Activated naive CD8-positive, alpha-beta T cell treated with anti-CD3 and anti-CD28 coated beads, Interleukin-2, amount 50 U/mL, for 16 hours (primary cell): ENCODE measurements around the gene FYCO1.

Experiments
- DNase-seq: peaks from one replicate; pipeline ENCODE4 v3.0.0-alpha.2; 2020; ENCODE audit warnings: low read depth, low spot score

The FYCO1 gene

DNA sequence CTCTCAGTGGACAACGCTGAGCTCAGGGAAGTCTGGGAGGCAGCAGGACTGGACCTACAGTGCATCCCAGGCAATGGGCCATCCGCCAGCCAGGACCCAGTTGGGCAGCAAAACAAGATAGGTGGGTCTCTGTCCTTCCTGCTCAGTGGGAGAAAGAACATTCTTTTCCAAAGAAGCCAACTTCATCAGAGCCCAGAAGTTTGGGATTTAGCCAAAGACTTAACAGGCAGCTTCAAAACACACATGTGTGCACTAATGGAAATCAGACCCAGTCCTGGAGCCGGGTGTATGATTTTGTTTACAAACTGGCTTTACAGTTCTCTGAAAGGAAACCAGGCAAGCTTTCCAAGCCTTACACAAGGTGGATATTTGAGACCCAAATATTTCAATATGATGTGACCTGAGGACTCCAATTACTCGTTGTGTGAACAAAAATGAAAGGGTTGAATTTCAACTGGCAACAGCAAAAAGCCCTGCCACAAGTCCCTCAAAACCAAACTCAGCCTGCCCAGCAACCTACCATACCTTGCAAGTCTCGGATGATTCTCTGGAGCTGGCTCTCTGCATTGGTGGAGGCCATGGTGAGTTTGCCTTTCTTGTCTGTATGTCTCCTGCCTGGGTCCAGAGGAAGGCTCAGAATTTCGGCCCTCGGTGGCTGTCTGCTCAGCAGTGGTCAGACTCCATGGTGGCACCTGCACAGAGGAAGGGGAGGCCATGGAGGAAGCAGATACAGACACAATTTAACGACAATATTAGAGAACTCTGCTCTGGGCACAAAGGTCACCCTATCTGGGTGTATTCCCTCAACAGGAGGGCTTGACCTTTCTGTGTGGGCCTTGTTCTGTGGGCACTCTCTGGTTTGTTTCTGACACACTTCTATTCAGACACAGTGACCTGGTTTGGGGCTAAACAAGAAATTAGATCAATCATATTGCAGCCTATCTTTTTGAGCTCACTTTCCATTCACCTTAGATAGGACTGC, 11.0 kb downstream of the FYCO1 start:
- no peak for DNase-seq

DNA sequence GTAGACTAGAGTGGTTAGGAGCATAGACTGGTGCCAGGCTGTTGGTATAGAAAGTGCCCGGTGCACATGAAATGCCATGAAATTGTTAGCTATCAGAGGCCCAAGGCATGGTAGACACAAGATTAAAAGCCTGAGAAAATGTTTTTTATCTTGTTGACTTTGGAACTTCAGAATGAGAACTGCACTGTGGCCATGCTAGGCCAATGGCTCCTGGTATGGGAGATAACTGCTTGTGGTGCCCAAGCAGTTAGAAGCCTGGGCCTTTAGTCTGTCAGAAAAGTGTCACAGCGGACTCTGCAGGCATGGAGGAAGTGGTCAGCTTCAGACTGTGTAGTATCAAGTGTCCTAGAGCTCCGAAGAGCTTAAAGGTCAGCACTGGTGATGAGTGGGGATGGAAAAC, 11.9 kb downstream of the FYCO1 start:
- no peak for DNase-seq

DNA sequence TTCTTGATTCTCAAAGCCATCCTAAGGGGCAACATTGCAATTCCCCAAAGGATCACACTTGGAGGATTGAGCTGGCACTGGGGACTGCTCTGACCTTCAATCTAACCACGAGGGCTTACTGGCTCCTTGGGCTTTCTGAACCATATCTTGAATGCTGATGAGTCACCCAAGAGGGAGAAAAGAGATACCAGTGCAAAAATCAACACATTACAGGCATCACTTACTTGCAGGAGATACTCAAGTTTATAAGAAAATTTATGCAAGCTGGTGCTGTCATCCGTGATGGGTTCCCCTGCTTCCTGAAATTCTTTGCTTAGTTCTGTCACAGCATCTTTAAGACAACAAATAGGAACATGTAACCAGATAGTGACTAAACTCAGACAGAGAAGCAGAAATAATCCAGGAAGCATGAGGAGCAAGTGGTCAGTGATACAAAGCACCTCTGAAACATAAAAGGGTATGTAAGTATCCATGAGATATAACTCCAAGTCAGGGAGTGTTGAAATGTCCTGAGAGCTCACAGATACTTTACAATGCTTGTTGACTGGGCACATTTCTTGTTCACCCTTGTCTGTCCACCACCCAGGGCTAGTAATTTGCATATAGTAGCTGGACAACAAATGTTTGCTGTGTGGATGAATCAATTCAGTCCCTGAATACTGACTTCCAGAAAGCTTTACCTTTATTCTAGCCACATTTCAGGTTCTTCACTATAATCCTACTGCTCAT, 14.1 kb downstream of the FYCO1 start:
- no peak for DNase-seq

DNA sequence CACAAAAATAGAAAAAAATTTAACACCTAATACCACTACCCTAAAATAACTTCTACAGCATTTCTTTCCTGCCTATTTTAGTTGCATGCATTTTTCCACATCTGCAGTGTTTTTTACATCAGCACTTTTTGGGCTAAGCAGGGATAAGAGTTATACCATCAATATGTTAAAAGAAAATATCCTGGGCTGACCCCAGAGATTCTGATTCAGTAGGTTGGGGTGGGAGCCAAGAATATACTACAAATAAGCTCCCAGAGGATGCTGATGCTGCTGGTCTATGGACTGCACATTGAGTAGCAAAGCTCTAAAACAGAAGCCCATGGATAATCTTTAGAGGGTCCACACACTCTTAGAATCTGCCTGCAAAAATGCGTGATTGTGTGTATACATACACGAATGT, 14.8 kb downstream of the FYCO1 start:
- DNase-seq: no peak

DNA sequence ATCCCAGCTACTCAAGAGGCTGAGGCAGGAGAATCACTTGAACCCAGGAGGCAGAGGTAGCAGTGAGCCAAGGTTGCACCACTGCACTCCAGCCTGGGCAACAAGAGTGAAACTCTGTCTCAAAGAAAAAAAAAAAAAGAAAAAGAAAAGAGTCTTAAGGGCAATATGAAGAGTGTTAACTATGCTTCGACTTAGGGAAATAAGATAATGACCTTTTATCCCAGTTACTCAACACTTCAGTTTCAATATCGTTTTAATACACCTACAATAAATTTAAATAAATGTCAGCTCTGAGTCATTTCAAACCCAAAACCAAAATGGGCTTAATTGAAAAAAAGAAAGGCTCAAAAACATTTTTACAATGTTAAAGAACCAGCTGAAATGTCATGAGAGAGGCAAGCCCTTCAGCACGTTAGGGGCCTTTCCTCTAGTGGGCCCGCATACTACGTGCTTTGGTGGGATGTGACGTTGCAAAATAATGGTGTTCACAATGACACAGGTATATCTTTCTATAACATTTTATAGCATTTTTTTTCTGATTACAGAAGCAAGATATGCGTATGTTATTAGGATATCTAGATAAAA, 15.3 kb downstream of the FYCO1 start:
- no peak for DNase-seq

DNA sequence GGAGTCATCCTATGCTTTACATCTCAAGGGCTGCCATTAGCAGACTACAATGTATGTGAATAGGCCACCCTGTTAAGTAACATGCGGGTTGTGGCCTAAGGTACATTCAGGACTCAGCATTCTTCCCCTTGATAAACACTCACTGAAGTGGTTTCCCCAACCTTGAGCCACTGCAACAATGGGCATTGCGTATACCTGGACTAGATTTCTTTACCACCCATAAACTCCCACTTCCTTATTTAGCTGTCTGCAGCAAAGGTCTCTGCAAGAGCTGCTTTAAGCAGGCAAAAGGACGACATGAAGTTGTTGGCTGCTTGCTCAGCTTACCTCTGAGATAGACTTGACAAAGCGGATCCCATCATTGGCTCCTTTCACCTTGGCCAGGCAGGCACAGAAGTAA, 16.2 kb downstream of the FYCO1 start:
- no peak for DNase-seq

DNA sequence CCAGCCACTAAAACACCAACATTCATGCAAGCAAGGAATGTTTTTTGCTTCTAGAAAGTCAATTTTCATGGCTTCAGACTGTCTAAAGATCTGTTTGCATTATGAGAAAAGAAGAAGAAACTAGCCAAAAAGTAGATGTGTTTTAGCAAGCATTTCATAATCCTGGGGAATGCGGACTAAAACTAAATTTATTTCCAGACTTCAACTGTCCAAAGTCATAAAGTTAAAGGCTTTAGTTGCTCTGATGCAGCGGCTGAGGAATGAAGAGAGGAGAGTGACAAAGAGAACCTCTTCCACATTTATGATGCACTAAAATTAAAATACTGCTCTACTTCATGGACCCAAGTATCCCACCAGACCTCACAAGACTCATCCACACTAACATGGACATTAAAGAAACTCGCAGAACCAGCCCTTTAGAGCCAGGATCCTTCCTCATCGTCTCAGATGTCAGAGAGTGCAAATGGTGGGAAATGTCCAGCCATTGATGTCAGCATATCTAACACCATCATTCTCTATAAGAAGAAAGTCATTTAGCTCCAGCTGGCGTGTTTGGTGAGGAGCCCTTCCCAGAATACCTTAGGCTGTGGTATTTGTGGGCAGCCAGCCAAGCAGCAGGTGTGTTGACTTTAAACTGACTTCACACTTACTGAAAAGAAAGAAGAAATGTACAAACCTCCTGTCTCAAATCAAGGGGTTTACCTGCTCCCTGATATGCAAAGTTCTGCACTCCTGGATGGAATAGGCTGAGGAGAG, 17.4 kb downstream of the FYCO1 start:
- no peak for DNase-seq

DNA sequence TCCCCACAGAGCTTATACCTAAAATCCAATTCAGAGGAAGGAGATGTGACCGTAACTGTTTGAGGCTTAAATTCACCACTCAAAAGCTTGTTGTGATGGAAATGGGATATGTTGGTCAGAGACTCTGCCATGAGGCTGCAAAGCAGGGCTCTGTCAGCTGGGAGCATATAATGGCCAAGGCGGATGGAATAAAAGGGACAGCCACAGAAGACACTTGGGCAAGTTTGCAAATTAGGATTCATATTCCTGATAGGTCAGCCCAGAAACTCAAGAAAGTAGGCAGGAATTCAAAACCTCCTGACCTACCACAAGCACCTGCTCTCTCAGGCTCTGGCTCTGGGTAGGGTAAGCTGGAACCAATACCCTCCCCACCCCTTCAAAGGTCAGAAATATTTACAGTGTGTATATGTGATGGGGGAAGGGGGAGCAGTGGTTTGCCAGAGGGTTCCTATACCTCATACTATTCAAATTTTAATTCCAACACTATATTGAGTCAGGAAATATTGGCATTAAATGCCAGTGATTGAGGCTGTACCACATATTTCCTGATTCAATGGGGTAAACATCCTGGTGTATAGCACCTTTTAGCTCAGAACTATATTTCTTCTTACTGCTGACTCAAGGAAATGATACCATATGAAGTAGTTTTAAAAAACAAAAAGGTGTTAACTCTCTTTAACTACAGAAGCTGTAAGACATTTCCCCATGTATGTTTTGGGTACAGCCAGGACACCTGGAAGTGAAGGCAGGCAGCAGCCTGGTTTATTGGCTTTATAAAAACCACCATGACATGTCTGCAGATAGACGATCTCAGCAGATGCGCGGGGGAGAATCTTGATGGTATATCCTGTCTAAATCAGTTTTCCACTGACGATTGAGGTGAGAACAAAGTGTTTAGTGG, 19.2 kb downstream of the FYCO1 start:
- no peak for DNase-seq

DNA sequence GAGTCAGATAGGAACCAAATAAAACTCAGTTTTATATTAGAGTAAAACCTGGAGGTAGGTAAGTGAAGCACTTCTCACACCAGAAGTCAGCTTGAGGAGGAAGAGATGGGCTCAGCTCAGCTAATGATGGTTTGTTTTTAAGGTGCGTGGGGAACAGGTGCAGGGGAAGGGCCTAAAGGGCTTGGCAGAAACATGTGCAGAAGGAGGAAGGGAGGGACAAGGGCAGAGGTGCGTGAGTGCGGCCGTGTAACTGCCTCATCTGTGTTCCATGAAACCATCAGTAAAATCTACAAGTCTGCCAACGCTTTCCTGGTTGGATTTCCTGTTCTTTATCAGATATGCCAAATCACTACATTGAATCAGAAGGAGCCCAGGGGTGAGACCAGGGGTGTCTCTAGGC, 19.9 kb downstream of the FYCO1 start:
- DNase-seq: no peak

DNA sequence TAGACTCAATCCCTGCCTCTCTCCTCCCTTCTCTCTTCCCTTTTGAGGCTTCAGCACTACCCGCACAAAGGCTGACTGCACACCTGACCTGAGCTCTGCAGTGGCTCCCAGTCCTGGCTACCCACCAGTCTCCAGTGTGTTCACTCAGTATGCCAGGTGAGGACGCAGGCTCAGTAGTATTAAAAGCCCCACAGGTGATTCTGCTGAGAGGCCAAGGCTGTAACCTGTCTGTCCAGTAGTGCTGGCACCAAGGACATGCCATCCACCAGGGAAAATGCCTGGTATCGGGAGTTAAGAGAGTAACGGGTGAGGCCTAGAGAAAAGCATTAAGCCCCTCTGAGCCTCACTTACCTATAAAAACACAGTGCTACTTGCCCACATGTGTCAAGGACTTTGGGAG, 20.9 kb downstream of the FYCO1 start:
- DNase-seq: no peak

DNA sequence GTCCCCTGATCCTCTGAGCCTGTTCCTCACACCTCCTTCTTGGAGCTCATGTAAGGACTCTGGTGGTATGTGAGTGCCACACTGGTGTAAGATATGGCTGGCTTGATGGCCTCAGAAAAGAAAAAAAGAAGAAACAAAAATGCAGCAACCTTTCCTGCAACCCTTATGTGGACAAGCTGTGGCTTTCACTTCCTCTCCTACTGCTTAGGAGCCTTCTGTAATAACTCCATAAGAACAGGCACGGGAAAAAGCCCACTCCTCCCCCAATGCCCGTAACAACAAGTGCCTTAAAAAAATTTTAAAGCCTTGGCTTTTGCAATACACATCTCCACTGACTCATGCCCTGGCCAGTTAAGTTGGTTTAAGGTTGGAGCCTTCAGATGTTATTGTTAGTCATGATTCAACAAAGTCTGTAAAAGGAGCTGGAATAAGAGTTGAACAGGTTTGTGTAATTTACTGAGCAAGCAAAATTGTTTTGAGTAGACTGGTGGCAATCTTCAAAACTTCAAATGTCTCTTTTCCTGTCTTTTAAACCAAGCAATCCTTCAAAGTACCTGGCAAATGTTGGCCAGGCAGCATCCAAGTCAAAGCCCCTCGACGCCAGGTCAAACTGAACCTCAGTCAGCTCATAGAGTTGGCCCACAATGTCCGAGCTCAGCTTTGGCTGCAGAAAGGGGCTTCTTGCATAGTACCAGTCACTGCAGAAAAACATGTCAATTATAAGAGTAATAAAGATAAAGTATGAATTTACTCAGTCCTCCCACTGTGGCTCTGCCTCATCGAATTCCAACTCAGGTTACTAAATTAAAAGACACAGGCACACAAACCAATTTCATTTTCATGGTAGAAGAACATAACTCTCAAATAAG, 22.9 kb downstream of the FYCO1 start:
- DNase-seq: no peak

DNA sequence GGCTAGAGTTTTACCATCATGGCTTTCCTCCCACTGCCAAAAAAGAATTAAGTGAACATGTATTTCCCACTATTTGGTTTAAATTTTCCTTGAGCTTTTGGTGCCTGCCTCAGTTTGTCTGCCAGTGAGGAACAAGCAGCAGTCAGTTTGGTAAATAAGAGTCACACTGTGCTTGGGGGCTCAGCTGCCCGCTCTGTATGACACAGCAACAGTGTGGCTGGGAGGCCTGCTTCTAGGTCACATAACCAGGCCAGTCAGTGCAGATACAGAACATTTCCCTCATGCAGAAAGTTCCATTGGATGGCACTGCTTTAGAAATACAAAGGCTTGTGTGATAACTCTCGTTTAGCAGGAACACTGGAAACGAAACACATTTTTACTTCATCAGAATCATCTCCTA, 25.7 kb downstream of the FYCO1 start:
- no peak for DNase-seq

DNA sequence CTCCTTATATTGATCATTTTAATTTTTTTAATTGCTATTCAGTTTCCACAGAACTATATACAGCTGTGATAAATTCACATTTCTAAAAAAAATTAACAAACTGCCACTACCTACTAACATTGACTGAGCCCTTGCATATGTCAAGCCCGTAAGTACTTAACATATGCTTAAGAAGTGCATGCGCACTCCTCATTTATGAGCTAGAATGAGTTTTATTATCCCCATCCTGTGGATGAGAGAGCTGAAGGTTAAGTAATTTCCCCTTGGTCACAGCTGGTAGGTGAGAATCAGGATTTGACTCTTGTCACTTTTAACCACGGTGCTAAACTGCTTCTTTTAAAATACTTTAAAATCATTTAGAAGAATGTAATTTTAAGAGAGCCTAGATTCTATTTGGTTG, 26.5 kb downstream of the FYCO1 start:
- DNase-seq: no peak

DNA sequence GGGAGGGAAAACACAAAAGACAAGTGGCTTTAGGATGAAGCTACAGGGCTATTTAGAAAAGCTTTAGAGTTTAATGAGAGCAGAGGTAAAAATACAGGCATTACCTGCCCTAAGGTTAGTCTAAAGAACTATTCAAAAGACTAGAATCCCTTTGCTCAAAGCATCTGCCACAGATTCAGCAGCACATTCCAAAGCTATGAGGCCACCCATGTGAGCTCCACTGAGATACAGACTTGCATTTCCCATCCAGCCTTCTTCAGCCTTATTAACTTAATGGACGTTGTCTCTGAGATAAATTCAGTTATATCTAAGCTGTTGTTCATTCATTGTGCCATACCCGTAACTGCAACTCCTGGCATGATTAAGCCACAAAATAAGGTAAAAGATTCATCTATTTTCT, 26.9 kb downstream of the FYCO1 start:
- DNase-seq: no peak

DNA sequence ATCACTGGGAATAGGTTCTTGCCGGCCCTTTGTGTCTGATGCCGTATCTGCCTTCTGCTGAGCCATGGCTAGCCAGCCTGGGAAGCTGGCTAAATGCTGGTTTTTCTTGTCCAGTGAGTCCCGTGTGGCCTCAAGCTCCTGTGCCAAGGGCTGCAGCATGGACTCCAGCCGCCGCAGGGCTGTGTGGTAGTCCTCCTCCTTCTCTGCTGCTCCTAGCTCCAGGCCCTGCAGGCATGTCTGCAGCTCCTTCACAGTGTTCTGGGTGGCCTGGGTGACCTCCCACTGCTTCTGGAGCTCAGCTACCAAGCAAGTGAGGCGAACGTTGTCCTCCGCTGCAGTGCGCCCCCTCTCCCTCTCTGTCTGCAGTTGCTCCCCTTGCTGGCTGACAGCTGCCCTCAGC, 27.5 kb downstream of the FYCO1 start:
- no peak for DNase-seq

DNA sequence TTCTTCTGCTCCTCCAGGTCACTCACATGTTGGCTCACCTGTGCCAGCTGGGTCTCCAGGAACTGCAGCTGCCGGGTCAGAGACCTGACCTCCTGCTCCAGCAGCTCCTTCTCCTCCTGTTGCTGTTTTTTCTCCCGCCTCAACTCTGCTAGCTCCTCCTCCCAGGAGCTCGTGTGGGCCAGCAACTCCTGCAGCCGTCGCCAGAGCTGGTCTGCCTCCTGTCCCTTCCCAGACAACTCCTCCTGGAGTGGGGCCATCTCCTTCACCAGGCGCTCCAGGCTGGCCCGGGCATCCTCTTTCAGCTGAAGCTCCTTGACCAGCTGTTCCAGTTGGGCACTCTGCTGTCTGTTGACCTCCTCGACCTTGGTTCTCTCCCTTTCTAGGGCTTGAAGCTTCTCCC, 27.9 kb downstream of the FYCO1 start:
- DNase-seq: no peak

DNA sequence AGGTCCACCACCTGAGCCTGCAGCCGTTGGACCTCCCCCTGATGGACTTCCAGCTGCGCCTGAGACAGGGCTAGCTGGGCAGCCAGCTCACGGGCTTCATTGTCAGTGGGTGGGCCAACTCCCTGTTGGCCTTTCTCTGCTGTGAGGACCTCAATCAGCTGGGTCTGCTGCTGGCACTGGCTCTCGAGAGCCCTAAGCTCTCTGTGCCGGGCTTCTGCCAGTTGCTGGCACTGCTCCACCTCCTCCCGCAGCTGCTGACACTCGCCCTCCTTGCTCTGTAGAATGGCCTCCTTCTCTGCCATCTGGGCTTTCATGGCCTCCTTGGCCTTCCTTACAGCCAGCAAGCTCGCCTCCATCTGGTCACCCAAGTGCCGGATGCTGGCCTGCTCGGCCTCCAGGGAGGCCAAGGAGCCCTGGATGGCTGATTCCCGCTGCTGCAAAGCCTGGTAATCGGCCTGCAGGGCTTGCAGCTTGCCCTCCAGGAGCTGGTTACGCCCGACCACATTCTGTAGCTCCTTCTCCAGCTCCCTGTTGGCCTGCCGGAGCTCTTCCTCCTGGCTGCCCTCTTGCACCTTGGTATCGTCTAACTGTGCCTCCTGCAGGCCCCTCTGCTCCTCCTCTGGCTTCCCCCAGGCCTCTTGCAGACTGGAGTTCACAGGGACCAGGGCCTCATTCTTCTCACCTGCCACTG, 28.5 kb downstream of the FYCO1 start:
- no peak for DNase-seq

DNA sequence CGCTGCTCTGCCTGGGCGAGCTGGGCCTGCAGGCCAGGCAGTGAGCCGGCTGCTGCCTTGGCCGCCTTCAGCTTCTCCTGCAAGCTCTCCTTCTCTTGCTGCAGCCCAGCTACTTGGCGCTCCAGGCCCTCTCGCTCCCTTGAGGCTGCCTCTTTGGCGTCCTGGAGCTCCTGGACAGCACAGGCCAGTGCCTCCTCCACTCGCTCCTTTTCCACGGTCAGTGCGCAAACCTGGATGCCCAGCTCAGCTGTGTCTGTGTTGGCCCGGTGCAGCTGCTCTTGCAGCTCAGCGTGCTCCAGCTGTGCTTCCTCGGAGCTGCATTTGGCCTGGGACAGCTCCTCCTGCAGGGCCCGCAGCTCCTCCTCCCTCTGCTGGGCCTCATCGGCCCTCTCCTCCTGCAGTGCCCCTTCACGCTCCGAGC, 29.2 kb downstream of the FYCO1 start:
- DNase-seq: no peak

DNA sequence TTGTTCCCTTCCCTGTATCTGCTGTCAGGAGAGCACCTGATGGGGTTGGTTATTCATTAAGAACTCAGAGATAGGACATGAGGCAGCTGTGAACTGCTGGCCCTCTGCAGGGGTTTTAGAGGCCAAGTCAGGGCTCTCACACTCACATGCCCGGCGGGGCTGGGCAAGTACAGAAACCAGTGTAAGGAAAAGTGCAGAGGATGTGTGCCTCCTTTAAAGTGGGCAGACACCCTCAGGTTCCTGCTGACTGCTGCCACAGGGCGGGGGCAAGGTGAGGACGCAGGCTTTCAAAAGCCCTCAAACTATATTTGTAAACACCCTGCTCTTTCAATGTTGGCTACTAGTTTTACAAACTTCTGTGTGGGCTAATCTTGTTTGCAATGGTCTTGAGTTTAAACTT, 30.0 kb downstream of the FYCO1 start:
- no peak for DNase-seq
